Progenitor cell of endocrine pancreas (in vitro differentiated cells): Measurements from ENCODE around the gene TSHZ1. TPM values are rescaled to one million over a fixed set of nuclear protein-coding genes. Genes with fewer than 3 reads are reported as not detected.

ENCODE experiments used
- DNase-seq: peaks from one replicate; pipeline ENCODE4 v3.0.0; 2021; ENCODE audit warnings: low spot score; ENCODE audit not compliant: unreplicated experiment
- H3K27ac Mint-ChIP-seq: 2 replicates; pipeline ENCODE4 v1.8.0; 2021; ENCODE audit warnings: mild to moderate bottlenecking, moderate library complexity, mixed read lengths
- H3K27me3 Mint-ChIP-seq: 2 replicates; pipeline ENCODE4 v1.8.0; 2021; ENCODE audit warnings: mixed read lengths
- H3K36me3 Mint-ChIP-seq: 2 replicates; pipeline ENCODE4 v1.8.0; 2022; ENCODE audit warnings: mixed read lengths; ENCODE audit not compliant: insufficient read depth
- H3K4me1 Mint-ChIP-seq: 2 replicates; pipeline ENCODE4 v1.8.0; 2021; ENCODE audit warnings: low read depth, mixed read lengths
- H3K4me3 Mint-ChIP-seq: 2 replicates; pipeline ENCODE4 v1.8.0; 2021; ENCODE audit warnings: low read depth, mild to moderate bottlenecking, moderate library complexity, mixed read lengths
- H3K9me3 Mint-ChIP-seq: 2 replicates; pipeline ENCODE4 v1.8.0; 2021; ENCODE audit warnings: low read depth, mixed read lengths
- CTCF ChIP-seq: fragments of 200-600 bp; sonication (generic); IDR thresholded peaks from one replicate; pipeline ENCODE4 v1.5.0; 2021; ENCODE audit warnings: antibody characterized with exemption, mild to moderate bottlenecking; ENCODE audit not compliant: unreplicated experiment
- total RNA-seq: library from RNA; stranded (reverse); gene quantifications from 2 replicates; pipeline ENCODE4 v1.2.1, GENCODE V29; 2021

TSHZ1 gene
- total RNA-seq, 1 donor from 2014 or later: 17.1 TPM

- no peak overlapping the region for H3K4me3 Mint-ChIP-seq
- H3K4me1 Mint-ChIP-seq: peaks cover 5% of the 10 kb centered on the region
- TF ChIP-seq CTCF: no peak
- no peaks in the 10 kb centered on the region for H3K36me3 Mint-ChIP-seq
- peaks cover 7% of the 10 kb centered on the region for H3K9me3 Mint-ChIP-seq
- no peak for DNase-seq
- no peak overlapping the region for H3K27ac Mint-ChIP-seq
- no peaks in the 10 kb centered on the region for H3K27me3 Mint-ChIP-seq
These were observed 103.5 kb downstream of the TSHZ1 start for GRCh38 chr18:75314117-75314516.

GRCh38 chr18:75314606-75315005 lies 104.0 kb downstream of the TSHZ1 start:
- Mint-ChIP-seq H3K4me1 (peaks cover 5% of the 10 kb centered on the region), H3K9me3 (peaks cover 3% of the 10 kb centered on the region), H3K4me3 (no peak overlapping the region), H3K27ac (no peak overlapping the region), H3K36me3 (no peaks in the 10 kb centered on the region), H3K27me3 (no peaks in the 10 kb centered on the region)
- no peak for TF ChIP-seq CTCF
- DNase-seq: no peak

GRCh38 chr18:75316223-75316622 lies 105.6 kb downstream of the TSHZ1 start:
- Mint-ChIP-seq H3K9me3 (no peaks in the 10 kb centered on the region), H3K27ac (peak overlapping the region; percentile 51), H3K27me3 (no peaks in the 10 kb centered on the region), H3K4me1 (peaks cover 5% of the 10 kb centered on the region), H3K36me3 (no peaks in the 10 kb centered on the region), H3K4me3 (no peak overlapping the region)
- TF ChIP-seq CTCF: no peak
- no peak for DNase-seq

- Mint-ChIP-seq H3K36me3 (no peaks in the 10 kb centered on the region), H3K27ac (no peak overlapping the region), H3K27me3 (no peaks in the 10 kb centered on the region), H3K4me3 (no peak overlapping the region), H3K4me1 (peaks cover 4% of the 10 kb centered on the region), H3K9me3 (no peaks in the 10 kb centered on the region)
- no peak for DNase-seq
- no peak for TF ChIP-seq CTCF
These were observed 106.2 kb downstream of the TSHZ1 start for GRCh38 chr18:75316826-75317225.

- Mint-ChIP-seq H3K27me3 (no peaks in the 10 kb centered on the region), H3K9me3 (no peaks in the 10 kb centered on the region), H3K36me3 (no peaks in the 10 kb centered on the region), H3K4me3 (no peak overlapping the region), H3K4me1 (peaks cover 4% of the 10 kb centered on the region), H3K27ac (no peak overlapping the region)
- no peak for DNase-seq
- TF ChIP-seq CTCF: no peak
These were observed 106.7 kb downstream of the TSHZ1 start for GRCh38 chr18:75317300-75317699.
